Activated CD8-positive, alpha-beta memory T cell treated with anti-CD3 and anti-CD28 coated beads, Interleukin-2, amount 10 ng/mL, durations not matched to agents 7 days and 5 days (primary cell): Measurements from ENCODE around the gene SDK1. TPM values are rescaled to one million over a fixed set of nuclear protein-coding genes. Genes with fewer than 3 reads are reported as not detected.
"Not testable (repeated sequence)": the region's sequence is repeated elsewhere in the genome, so short reads cannot be mapped to it uniquely, and the experiment has no call there.

Source experiments
- ATAC-seq: fragments of 150-1000 bp; cut with Tn5 transposase; one replicate; pipeline ENCODE4 v1.10.0; 2021; ENCODE audit warnings: moderate library complexity
- CTCF ChIA-PET: fragments of 350-600 bp; sonication (Branson Sonifier 250); formaldehyde crosslinking; loops from one replicate; lab custom pipeline; 2021; ENCODE audit warnings: antibody characterized with exemption; lab: Charles Lee
- DNase-seq: peaks from one replicate; pipeline ENCODE4 v3.0.0-alpha.2; 2020
- H3K27ac Mint-ChIP-seq: one replicate; pipeline ENCODE4 v1.8.0; 2021; ENCODE audit warnings: mild to moderate bottlenecking, mixed read lengths
- H3K27me3 Mint-ChIP-seq: one replicate; pipeline ENCODE4 v1.8.0; 2021; ENCODE audit warnings: mixed read lengths
- H3K36me3 Mint-ChIP-seq: one replicate; pipeline ENCODE4 v1.8.0; 2021; ENCODE audit warnings: mild to moderate bottlenecking, mixed read lengths
- H3K4me1 Mint-ChIP-seq: one replicate; pipeline ENCODE4 v1.8.0; 2021; ENCODE audit warnings: mixed read lengths
- H3K4me3 Mint-ChIP-seq: one replicate; pipeline ENCODE4 v1.8.0; 2021; ENCODE audit warnings: mild to moderate bottlenecking, moderate library complexity, mixed read lengths
- H3K9me3 Mint-ChIP-seq: one replicate; pipeline ENCODE4 v1.8.0; 2022; ENCODE audit warnings: low read depth, mixed read lengths
- total RNA-seq, 2 experiments: library from RNA; stranded (reverse); gene quantifications; one replicate each; pipeline ENCODE4 v1.2.3, GENCODE V29; 2021

The SDK1 gene
- total RNA-seq, 2 experiments from 2014 or later = 0.05 to 0.06 TPM

- no peak overlapping the region for H3K27ac Mint-ChIP-seq
- no peak overlapping the region for H3K4me3 Mint-ChIP-seq
- no peaks in the 10 kb centered on the region for H3K4me1 Mint-ChIP-seq
- H3K9me3 Mint-ChIP-seq = no peaks in the 10 kb centered on the region
- peaks cover 10% of the 10 kb centered on the region for H3K27me3 Mint-ChIP-seq
- no peaks in the 10 kb centered on the region for H3K36me3 Mint-ChIP-seq
- ATAC-seq (no peak), DNase-seq (no peak)
- CTCF ChIA-PET = no interaction called here
Measured at GRCh38 chr7:3691478-3692158, 390.6 kb downstream of the SDK1 start.

GRCh38 chr7:3695602-3696001 is 394.6 kb downstream of the SDK1 start:
- Mint-ChIP-seq H3K4me3 (no peak overlapping the region), H3K9me3 (no peaks in the 10 kb centered on the region), H3K36me3 (no peaks in the 10 kb centered on the region), H3K4me1 (peaks cover 10% of the 10 kb centered on the region), H3K27me3 (peaks cover 22% of the 10 kb centered on the region), H3K27ac (no peak overlapping the region)
- CTCF ChIA-PET = no interaction called here
- no peak for DNase-seq
- no peak for ATAC-seq

- DNase-seq (no peak), ATAC-seq (no peak)
- Mint-ChIP-seq H3K4me1 (peaks cover 10% of the 10 kb centered on the region), H3K36me3 (no peaks in the 10 kb centered on the region), H3K9me3 (no peaks in the 10 kb centered on the region), H3K27me3 (peaks cover 25% of the 10 kb centered on the region), H3K27ac (no peak overlapping the region), H3K4me3 (no peak overlapping the region)
- CTCF ChIA-PET = no interaction called here
Measured at GRCh38 chr7:3696113-3696512, 395.1 kb downstream of the SDK1 start.

- CTCF ChIA-PET = interaction anchor here (1.3 kb wide), 1 partner anchor 24 kb away, joined by 3 read pairs; no protein-coding TSS in a partner anchor
- ATAC-seq = no peak
- Mint-ChIP-seq H3K9me3 (no peaks in the 10 kb centered on the region), H3K27ac (no peak overlapping the region), H3K4me1 (peaks cover 10% of the 10 kb centered on the region), H3K36me3 (no peaks in the 10 kb centered on the region), H3K4me3 (no peak overlapping the region), H3K27me3 (peaks cover 23% of the 10 kb centered on the region)
- DNase-seq = no peak
Measured at GRCh38 chr7:3697472-3697871, 396.4 kb downstream of the SDK1 start.

- Mint-ChIP-seq H3K4me3 (no peak overlapping the region), H3K27ac (no peak overlapping the region), H3K4me1 (no peaks in the 10 kb centered on the region), H3K9me3 (no peaks in the 10 kb centered on the region), H3K27me3 (peaks cover 30% of the 10 kb centered on the region), H3K36me3 (no peaks in the 10 kb centered on the region)
- ATAC-seq = no peak
- CTCF ChIA-PET = no interaction called here
- no peak for DNase-seq
Measured at GRCh38 chr7:3705258-3705657, 404.2 kb downstream of the SDK1 start.

- H3K4me1 Mint-ChIP-seq, CTCF ChIA-PET: not testable (repeated sequence)
Measured at GRCh38 chr7:3706091-3706490, 405.0 kb downstream of the SDK1 start.

GRCh38 chr7:3710122-3710521 is 409.1 kb downstream of the SDK1 start:
- CTCF ChIA-PET = no interaction called here
- peaks cover 12% of the 10 kb centered on the region for H3K27me3 Mint-ChIP-seq
- H3K9me3 Mint-ChIP-seq = no peaks in the 10 kb centered on the region
- ATAC-seq = no peak
- H3K36me3 Mint-ChIP-seq = no peaks in the 10 kb centered on the region
- H3K27ac Mint-ChIP-seq = no peak overlapping the region
- H3K4me3 Mint-ChIP-seq = no peak overlapping the region
- no peaks in the 10 kb centered on the region for H3K4me1 Mint-ChIP-seq
- DNase-seq = no peak

More at GRCh38 chr7:3706091-3706490, 405.0 kb downstream of the SDK1 start:
- not testable (repeated sequence) for H3K36me3 Mint-ChIP-seq, DNase-seq, H3K9me3 Mint-ChIP-seq, H3K27ac Mint-ChIP-seq, ATAC-seq, H3K4me3 Mint-ChIP-seq
- H3K27me3 Mint-ChIP-seq = peaks cover 24% of the 10 kb centered on the region

- Mint-ChIP-seq H3K36me3 (no peaks in the 10 kb centered on the region), H3K27ac (no peak overlapping the region), H3K4me3 (no peak overlapping the region), H3K27me3 (peaks cover 15% of the 10 kb centered on the region), H3K9me3 (no peaks in the 10 kb centered on the region), H3K4me1 (no peaks in the 10 kb centered on the region)
- CTCF ChIA-PET = no interaction called here
- no peak for ATAC-seq
- DNase-seq = no peak
Measured at GRCh38 chr7:3710531-3710930, 409.5 kb downstream of the SDK1 start.

GRCh38 chr7:3712841-3713240 is 411.8 kb downstream of the SDK1 start:
- H3K4me1 Mint-ChIP-seq = no peaks in the 10 kb centered on the region
- no peaks in the 10 kb centered on the region for H3K9me3 Mint-ChIP-seq
- no peak overlapping the region for H3K27ac Mint-ChIP-seq
- H3K36me3 Mint-ChIP-seq = no peaks in the 10 kb centered on the region
- DNase-seq = no peak
- H3K4me3 Mint-ChIP-seq = no peak overlapping the region
- no peak for ATAC-seq
- CTCF ChIA-PET = no interaction called here
- H3K27me3 Mint-ChIP-seq = peaks cover 28% of the 10 kb centered on the region

GRCh38 chr7:3721422-3721821 is 420.4 kb downstream of the SDK1 start:
- Mint-ChIP-seq H3K36me3 (no peaks in the 10 kb centered on the region), H3K27ac (no peak overlapping the region), H3K4me3 (no peak overlapping the region), H3K9me3 (no peaks in the 10 kb centered on the region), H3K27me3 (peaks cover 17% of the 10 kb centered on the region), H3K4me1 (no peaks in the 10 kb centered on the region)
- ATAC-seq = no peak
- DNase-seq = no peak
- CTCF ChIA-PET = interaction anchor here (1.0 kb wide), 1 partner anchor 23 kb away, joined by 3 read pairs; no protein-coding TSS in a partner anchor

GRCh38 chr7:3722396-3722922 is 421.4 kb downstream of the SDK1 start:
- DNase-seq = no peak
- H3K4me1 Mint-ChIP-seq = no peaks in the 10 kb centered on the region
- no peak overlapping the region for H3K27ac Mint-ChIP-seq
- H3K9me3 Mint-ChIP-seq = no peaks in the 10 kb centered on the region
- H3K36me3 Mint-ChIP-seq = no peaks in the 10 kb centered on the region
- no peak overlapping the region for H3K4me3 Mint-ChIP-seq
- CTCF ChIA-PET = no interaction called here
- ATAC-seq = no peak
- peaks cover 7% of the 10 kb centered on the region for H3K27me3 Mint-ChIP-seq

- no peak overlapping the region for H3K4me3 Mint-ChIP-seq
- CTCF ChIA-PET = no interaction called here
- no peak for DNase-seq
- H3K9me3 Mint-ChIP-seq = no peaks in the 10 kb centered on the region
- H3K27me3 Mint-ChIP-seq = peaks cover 5% of the 10 kb centered on the region
- no peaks in the 10 kb centered on the region for H3K4me1 Mint-ChIP-seq
- no peaks in the 10 kb centered on the region for H3K36me3 Mint-ChIP-seq
- H3K27ac Mint-ChIP-seq = no peak overlapping the region
- ATAC-seq = no peak
Measured at GRCh38 chr7:3725155-3726059, 424.4 kb downstream of the SDK1 start.

- no peak for ATAC-seq
- no peak overlapping the region for H3K4me3 Mint-ChIP-seq
Measured at GRCh38 chr7:3730276-3730675, 429.2 kb downstream of the SDK1 start.

More at GRCh38 chr7:3730276-3730675, 429.2 kb downstream of the SDK1 start:
- no peaks in the 10 kb centered on the region for H3K4me1 Mint-ChIP-seq
- peaks cover 2% of the 10 kb centered on the region for H3K27me3 Mint-ChIP-seq
- no peak overlapping the region for H3K27ac Mint-ChIP-seq
- DNase-seq = no peak
- no peaks in the 10 kb centered on the region for H3K9me3 Mint-ChIP-seq
- H3K36me3 Mint-ChIP-seq = no peaks in the 10 kb centered on the region
- CTCF ChIA-PET = no interaction called here
